Non-pigmented ciliary epithelial cell (primary cell): Measurements from ENCODE around the gene FBXO9.

Experiments
- DNase-seq: peaks from one replicate; pipeline ENCODE4 v3.0.0-alpha.2; 2010; ENCODE audit warnings: low read depth

The FBXO9 gene

DNA sequence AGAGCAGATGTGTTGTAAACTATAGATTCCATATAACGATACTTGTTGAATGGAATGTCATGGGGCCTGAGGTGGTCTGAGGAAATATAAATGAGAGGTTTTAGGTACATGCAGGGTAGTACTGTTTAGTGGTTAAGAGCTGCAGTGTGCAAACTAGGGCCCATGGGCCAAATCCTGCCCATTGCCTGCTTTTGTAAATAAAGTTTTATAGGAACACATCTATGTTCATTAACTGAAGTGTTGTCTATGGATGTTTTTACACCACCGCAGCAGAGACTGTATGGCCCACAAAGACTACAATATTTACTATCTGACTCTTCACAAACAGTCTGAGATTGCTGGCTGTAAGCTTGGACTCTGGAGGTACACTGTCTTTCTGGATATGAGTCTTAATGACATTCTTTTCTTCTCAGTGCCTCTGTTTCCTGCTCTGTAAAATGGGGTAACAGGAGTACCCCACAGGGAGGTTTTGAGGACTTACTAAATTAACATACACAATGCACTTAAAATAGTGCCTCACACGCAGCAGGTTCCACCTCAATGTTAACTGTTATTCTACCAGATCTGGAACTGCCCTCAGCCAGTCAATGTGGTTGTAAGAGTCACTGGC is 70.9 kb downstream of the FBXO9 start:
- no peak for DNase-seq

GRCh38 chr6:53139841-53140413 is 74.7 kb downstream of the FBXO9 start:
- DNase-seq: no peak

DNA sequence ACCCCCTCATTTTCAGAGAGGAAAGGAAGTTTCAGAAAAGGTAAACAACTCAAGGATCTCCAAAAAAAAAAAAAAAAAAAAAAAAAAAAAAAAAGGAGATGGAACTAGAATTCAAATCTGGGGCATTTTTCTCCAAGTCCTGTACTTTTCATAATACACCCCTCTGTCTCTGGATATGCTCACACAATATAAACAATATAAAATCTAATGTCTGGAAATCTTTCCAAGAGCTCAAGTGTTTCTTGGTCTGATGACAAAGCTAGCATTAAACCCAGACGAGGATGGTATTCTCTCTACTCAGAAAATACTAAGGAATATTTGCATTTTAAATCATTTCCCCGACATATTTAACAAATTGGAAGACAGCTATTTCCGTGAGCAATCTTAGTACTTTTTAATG is 77.6 kb downstream of the FBXO9 start:
- DNase-seq: no peak

DNA sequence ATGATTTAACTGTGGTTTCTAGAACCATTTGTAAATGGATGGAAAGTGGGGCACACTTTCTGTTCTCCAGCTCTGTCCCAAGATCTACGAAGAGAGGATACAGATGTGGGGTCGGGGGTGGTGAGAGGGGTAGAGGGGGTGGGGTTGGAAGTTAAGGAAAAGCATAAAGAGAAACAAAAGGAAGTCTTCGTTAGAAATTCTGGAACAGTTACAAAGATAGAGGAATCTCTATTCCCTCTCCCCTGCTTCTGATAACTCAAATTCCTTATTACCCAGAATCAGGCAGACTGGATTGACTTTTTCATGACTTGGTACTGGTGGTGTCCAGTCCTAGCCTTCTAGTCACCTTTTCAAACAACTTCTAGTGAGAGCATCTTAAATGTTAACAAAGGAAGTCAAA is 78.5 kb downstream of the FBXO9 start:
- DNase-seq: no peak

GRCh38 chr6:53144802-53145201 is 79.6 kb downstream of the FBXO9 start:
- DNase-seq: no peak

- DNase-seq: no peak
Measured at GRCh38 chr6:53148684-53149083, 83.5 kb downstream of the FBXO9 start, which contains the start of gene GCM1. Gene GCM1 (minus strand): TSS chr6:53148841. CDS start chr6:53145632, 3,209 bp downstream.
